C1 segment of cervical spinal cord (tissue), 14 donors: Measurements from ENCODE around the gene CILP.
A peak's percentile ranks its signal among the peaks of the same experiment; 100 is the strongest.
"Not testable (repeated sequence)": the region's sequence is repeated elsewhere in the genome, so short reads cannot be mapped to it uniquely, and the experiment has no call there.

Experiments
- DNase-seq, 14 donors: peaks; one replicate each; lab custom pipeline; 2025; lab: John Stamatoyannopoulos, UW

Gene CILP, protein sequence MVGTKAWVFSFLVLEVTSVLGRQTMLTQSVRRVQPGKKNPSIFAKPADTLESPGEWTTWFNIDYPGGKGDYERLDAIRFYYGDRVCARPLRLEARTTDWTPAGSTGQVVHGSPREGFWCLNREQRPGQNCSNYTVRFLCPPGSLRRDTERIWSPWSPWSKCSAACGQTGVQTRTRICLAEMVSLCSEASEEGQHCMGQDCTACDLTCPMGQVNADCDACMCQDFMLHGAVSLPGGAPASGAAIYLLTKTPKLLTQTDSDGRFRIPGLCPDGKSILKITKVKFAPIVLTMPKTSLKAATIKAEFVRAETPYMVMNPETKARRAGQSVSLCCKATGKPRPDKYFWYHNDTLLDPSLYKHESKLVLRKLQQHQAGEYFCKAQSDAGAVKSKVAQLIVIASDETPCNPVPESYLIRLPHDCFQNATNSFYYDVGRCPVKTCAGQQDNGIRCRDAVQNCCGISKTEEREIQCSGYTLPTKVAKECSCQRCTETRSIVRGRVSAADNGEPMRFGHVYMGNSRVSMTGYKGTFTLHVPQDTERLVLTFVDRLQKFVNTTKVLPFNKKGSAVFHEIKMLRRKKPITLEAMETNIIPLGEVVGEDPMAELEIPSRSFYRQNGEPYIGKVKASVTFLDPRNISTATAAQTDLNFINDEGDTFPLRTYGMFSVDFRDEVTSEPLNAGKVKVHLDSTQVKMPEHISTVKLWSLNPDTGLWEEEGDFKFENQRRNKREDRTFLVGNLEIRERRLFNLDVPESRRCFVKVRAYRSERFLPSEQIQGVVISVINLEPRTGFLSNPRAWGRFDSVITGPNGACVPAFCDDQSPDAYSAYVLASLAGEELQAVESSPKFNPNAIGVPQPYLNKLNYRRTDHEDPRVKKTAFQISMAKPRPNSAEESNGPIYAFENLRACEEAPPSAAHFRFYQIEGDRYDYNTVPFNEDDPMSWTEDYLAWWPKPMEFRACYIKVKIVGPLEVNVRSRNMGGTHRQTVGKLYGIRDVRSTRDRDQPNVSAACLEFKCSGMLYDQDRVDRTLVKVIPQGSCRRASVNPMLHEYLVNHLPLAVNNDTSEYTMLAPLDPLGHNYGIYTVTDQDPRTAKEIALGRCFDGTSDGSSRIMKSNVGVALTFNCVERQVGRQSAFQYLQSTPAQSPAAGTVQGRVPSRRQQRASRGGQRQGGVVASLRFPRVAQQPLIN

DNA sequence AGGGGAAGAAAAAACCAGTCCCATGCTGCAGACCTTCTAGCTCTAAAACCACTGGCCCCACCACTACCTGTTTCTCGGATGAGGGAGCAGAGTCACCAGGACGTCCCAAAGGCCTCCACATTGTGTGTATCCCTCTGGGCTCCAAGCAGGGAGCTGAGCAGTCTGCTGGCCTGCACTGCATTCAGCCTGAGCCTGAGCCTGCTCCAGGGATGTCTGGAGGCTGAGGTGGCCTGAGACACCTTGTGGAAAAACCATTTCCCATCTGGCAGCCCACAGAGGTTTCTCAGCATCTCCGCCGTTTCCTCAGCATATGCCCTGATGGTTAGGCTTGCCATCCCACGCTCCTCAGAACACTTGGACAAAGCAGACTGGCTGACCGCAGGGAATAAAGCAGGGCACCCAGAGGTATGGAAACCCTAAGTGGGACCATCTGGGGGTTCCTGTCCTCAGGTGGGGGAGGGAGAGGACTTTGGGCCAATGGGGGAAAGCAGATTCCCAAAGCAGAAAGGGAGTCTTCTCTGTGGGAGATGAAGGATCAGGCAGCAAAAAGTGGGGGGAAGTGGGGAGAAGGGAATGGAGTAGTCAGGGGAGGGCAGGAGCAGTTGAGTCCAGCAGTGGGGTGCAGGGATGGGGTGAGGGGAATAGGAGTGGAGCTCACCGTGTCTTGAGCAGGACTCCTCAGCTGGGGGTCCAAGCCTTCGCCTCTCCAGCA is at the start of gene CILP:
TSS of gene CILP (minus strand) at position 704 of the 712 bp plus-strand sequence. CDS start 1,718 bp downstream, outside the sequence.
- DNase-seq: no peak

DNA sequence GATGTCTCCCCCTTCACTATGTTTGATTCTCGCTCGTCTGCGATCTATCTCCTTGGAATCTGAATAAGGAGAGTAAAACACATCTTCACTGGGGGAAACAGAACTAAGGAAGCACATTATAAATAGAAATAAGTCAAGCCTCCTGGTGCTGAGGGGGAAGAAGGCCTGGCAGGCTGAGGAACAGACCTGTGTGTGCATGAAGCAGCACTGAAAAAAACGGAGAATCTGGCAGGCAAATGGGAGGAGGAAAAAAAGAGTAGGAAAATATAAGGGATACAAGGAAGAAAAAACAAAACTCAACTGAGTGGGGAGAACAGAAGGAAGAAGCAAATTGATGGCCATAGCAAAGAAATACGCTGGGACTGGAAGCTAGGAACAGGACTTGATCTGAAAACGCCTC is 49.7 kb upstream of the CILP start:
- DNase-seq: no peak

DNA sequence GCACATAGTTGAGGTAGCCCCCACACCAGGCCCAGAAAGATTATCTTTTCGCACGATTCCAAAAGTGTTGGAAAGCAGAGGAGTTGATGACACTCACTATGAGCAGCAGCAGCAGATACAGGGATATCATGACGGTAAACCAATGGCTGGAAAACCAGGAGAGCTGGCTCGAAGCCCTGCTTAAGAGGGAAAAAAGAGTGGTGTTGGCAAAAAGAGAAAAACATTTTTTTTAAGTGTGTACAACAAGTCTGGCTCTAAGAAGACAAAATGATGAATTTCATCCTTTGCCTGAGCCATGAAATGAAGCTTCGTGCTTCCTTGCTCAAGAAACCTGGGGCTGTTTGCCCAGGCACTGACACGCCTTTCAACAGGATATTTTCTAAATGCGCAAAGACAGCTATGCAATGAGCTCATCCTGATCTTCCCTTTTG is 48.1 kb upstream of the CILP start:
- no peak for DNase-seq

DNA sequence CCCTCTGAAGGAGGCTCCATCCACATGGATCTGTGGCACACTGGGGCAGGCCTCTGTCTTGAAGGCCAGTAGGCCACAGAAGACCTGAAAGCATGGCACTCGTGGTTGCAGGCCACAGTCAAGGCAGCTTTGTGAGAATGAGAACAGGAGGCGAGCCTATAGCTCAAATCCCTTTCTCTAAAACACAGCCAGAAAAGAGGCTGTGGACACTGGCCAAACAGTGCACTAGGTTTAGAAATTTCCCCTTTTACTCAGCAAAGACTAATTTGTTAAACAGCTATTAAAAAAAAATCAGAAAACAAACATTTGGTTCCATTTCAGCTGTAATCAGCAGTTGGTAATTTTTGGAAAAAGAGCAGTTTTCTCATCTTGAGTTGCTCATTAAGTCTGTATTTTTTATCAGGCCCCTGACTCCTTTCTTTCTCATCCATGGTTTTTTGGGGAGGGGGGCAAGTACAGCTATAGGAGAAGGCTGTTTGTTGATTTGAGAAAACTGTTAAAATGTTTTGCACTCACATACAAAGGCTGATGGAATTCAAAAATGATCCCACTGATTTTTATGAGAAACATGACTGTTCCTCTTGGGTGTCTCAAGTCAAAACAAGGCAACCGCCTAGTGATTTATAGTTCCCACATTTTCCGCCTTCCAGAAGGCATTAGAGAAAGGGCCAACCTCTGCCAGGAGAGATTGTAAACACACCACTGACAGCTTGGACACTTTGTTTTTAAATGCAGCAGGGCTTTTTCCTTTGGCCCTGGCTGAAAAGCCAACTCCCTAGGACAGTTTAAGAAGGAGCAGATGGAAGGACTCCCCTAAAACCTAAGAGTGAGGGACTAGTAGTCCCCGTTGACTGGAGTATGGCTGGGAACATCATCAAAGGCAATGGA is 47.3 kb upstream of the CILP start:
- no peak for DNase-seq

DNA sequence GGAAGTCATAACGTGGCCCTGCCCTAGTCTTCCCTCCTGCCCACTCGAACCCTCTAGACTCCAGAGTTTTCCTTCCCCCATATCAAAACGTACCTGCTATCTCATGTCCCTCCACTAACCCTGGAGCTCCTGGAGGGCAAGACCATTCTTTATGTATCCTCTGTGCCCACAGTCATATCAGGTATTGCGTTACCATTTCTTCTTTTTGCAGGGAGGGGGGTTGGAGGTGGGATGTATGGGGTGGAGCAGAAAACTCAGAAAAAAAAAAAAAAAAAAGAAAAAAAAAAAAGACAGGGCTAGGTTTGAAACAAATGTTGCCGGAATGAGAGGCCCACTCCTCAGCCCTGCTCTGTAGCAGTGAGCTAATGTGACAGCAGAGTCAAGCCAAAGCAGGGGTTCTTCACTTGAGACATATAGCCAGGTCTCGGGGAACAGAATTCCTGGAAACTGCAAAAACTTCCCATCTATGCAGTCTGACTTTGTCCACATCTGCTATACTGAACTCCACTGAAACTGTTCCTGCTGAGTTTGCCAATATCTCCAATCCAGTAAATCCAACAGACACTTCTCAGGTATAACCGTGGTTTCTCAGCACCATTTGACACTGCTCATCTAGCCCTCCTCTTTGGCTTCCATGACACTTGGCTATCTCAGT is 44.3 kb upstream of the CILP start:
- DNase-seq: no peak

DNA sequence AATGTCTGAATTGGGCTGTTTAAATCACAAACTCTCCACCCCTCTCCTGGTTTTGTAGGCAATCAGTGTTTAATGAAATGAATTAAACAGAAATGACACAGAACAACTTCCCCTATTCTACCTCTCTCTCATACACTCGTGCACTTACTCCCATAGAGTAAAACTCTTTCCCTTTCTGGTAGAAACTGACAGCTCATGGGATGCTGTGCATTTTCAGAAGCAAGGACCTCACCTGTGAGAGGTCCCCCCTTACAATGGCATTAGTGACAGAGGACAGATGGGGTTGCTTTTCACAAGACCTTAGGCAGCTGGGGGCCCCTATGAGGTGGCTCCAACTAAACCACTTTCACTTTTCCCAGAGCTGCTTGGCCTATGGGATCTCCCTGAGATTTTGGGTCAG is 43.5 kb upstream of the CILP start:
- DNase-seq: no peak

DNA sequence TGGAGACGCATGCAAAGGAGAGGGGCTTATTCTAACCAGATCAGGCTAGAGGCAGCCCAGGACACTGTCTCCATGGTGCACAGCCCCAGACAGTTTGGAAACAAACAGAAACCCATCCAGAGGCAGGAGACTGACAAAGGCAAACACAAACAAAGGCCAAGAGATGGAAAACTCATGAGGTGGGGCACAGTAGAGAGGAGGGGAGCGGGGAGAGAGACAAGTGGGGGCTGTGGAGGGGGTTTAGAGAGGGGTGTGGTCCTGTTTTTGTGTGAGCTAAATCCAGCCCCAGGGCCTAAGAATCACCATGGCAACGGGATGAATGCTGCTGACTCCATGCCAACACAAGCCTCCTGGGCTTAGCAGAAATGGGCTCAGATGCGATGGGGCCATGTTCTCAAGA is 43.1 kb upstream of the CILP start:
- DNase-seq: peak in 1 of 14 donors; percentile 7

DNA sequence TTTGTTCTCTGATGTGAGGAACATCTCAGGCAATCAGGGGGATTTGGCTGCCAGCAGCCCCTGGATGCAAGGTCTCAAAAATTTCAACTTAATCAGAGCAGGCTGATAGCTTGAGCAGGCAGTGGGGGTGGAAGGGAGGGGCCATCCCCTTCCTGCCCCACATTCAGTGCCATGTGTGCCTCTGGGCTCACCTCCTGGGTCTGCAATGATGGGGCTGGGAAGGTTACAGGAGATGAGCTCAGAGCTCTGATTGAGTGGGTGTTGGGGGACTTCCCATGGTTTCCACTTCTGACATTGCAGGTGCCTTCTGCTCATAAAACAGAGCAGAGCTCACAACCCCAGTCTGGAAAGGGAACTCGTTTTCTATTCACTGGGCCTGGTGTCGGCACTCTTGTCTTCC is 38.4 kb upstream of the CILP start:
- no peak for DNase-seq

DNA sequence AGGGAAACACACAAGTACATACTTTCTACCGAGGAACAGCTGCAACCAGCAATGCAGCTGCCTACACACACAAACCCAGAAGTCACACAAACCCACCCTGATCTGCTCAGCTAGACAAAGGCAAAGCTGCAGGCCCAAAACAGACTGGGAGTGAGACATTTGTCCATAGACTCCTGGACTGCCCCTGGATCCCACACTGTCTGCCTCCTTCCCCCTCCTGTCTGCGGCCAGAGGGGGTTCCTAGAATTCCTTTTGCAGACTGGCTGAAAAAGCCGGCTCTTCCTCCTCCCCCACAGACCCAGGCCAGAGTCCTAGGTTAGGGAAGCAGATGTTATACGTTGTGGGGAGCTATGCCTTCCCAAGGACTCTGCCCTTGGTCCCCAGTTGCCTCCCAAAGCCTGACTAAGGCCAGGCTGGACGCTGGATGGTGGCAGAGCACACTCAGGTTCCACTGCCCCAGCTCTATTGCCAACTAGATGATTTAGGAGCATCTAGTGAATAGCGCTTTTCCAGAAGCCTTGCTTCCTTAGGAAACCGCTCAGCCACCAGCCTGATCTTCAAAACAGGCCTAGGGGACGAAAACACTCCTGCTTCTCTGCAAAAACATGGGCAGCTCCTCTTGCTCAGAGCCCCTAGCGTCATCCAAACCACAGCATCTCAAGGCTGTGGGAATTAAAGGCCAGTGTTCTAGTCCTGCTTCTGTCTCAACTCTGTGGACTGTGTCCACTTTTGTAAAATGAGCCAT is 37.4 kb upstream of the CILP start:
- DNase-seq: no peak

DNA sequence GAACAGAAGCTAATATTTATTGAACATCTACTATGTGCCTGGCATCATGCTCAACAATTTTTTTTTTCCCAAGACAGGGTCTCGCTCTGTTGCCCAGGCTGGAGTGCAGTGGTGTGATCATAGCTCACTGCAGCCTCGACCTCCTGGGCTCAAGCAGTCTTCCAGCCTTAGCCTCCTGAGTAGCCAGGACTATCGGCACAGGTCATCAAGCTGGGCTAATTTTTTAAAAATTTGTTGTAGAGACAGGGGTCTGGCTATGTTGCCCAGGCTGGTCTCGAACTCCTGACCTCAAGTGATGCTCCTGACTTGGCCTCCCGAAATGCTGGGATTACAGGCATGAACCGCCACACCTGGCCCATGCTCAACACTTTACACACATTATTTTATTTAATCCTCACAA is 35.7 kb upstream of the CILP start:
- DNase-seq: no peak

DNA sequence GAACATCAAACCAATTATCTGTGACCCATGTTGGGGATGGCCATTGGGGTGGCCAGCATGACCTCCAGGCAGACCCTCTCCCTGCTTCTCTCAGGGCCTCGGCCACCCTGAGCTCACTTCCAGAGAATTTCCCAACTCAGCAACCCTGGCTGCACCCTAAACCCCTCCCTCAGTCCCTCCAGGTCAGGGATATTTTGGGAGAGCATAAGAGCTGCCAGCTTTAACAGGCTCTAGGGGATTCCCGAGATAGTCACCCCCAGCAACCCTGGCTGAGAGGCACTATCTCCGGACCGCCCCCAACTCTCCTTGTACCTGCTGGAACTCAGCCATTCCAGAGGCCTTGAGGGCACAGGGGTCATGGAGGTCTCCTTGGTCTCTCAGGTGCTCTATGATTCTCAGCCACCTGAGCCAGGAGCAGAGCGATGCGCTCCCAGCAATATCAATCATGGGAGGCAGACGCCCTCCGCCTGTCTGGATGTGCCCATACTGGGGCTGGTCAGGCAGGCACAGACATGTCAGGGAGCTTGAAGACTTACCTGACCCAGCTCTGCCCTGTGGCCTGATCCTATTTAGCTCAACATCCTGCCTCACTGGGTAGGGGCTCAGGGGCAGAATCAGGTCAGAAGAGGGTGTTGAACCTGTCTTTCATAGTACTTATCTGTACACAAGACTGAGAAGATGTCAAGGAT is 34.9 kb upstream of the CILP start:
- DNase-seq: no peak

DNA sequence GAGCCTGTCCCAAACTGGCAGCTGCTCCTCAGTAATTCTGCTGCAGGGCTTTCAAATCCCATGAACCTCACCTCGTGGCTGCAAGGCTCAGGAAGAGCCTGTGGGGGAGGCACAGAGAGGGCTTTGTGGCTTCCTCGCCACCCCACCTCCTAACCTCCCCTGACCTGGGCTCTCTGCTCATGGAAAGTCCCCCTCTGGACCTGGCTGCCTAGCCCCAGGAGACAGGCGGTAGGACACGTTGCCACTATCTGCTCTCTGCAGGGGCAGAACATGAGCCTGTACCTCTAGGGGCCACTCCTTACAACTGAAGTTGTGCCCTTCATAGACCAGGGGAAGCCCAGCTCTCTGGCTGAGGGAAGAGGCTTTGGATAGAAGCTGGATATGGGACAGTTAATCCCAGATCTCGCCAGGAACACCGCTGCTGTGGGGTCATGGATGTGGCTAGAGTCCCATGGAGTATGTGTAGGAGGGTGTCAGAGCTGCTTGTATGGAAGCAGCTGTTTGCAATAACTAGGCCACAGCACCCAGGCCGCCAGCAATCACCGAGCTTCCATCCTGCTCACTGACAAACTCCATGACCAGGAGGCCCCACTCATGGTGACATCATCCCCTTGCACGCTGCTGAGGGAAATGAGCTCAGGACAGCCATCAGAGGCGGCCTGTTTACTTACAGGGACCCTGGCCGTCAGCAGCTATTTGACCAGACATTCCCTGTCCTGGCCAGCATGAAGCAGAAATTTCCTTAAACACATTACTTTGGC is 34.0 kb upstream of the CILP start:
- DNase-seq: no peak

DNA sequence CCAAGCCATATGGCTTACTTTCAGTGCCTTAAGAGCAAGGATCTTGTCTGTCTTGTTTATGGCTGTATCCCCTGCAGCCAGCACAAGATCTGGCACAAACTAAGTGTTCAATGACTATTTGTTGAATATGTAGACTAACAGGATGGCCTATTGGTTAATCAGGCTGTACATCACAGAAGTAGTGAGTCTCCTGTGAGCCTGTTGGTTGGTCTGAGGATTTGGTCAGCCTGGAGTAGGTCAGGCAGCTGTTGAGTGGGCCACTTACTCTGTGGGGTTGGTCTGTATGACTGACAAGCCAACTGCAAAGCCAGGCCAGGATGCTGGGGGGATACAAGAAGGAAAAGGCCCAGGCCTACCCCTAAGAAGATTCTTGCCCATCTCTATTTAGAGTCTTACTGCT is 33.4 kb upstream of the CILP start:
- DNase-seq: no peak

DNA sequence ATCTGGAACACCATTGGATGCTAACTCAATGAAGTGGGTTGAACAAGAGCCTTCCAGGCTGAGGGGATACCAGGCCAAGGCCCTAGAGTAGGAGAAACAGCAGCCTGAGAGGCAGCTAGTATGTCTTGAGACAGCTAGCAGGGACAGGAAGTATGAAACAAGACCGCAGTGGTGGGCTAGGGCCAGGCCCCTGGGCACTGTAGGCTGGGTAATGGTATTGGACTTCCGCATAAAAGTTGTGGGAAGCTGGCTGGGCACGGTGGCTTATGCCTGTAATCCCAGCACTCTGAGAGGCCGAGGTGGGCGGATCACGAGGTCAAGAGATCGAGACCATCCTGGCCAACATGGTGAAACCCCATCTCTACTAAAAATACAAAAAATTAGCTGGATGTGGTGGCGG is 25.2 kb upstream of the CILP start:
- not testable (repeated sequence) for DNase-seq

DNA sequence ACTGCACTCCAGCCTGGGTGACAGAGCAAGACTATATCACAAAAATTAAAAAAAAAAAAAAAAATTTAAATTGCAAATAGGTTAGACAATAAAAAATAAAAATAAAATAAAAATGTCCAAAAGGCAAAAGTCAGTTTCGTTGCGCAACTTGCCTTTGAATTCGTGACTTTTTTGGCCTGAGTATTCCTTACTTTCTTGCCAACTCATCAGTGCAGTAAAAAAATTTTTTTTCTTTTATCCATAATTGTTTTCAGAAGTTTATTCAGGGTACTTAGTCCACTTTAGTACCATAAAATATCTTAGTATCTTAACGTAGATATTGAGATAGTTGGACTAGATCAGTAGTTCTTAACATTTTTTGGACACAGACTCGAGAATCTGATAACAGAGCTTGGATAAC is 22.4 kb upstream of the CILP start:
- DNase-seq: no peak

DNA sequence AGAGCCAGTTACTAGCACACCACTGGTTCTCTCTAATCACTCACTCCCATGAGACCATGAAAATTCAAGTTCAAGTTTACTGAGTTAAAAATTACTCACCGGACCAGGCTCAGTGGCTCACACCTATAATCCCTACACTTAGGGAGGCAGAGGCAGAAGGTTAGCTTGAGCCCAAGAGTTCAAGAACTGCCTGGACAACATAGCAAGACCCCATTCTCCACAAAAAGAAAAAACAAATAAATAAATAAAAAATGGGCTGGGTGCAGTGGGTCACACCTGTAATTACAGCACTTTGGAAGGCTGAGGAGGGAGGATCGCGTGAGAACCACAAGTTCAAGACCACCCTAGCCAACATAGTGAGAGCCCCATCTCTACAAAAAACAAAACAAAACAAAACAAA is 21.2 kb upstream of the CILP start:
- no peak for DNase-seq

DNA sequence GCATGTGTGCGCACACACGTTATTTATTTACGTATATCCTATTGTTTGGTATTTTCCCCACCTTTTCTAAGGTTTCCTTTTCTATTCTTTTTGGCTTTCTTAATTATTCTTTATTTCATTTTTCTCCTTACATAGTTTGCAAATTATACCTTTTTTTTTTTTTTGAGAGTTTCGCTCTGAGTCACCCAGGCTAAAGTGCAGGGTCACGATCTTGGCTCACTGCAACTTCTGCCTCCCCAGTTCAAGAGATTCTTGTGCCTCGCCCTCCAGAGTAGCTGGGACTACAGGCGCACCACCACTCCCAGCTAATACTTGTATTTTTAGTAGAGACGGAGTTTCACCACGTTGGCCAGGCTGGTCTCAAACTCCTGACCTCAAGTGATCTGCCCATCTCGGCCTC is 20.0 kb upstream of the CILP start:
- no peak for DNase-seq

DNA sequence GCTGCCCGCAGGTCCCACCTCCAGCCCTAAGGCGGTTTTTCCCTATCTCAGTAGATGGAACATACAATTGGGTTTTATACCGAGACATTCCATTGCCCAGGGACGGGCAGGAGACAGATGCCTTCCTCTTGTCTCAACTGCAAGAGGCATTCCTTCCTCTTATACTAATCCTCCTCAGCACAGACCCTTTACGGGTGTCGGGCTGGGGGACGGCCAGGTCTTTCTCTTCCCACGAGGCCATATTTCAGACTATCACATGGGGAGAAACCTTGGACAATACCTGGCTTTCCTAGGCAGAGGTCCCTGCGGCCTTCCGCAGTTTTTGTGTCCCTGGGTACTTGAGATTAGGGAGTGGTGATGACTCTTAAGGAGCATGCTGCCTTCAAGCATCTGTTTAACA is 15.6 kb upstream of the CILP start:
- DNase-seq: not testable (repeated sequence)
